ENCODE measurements around the gene VPS37C. TPM values are rescaled to one million over a fixed set of nuclear protein-coding genes. Genes with fewer than 3 reads are reported as not detected.

The VPS37C gene
- total RNA-seq, 1 experiment from 2014 or later = 32.7 TPM

DNA sequence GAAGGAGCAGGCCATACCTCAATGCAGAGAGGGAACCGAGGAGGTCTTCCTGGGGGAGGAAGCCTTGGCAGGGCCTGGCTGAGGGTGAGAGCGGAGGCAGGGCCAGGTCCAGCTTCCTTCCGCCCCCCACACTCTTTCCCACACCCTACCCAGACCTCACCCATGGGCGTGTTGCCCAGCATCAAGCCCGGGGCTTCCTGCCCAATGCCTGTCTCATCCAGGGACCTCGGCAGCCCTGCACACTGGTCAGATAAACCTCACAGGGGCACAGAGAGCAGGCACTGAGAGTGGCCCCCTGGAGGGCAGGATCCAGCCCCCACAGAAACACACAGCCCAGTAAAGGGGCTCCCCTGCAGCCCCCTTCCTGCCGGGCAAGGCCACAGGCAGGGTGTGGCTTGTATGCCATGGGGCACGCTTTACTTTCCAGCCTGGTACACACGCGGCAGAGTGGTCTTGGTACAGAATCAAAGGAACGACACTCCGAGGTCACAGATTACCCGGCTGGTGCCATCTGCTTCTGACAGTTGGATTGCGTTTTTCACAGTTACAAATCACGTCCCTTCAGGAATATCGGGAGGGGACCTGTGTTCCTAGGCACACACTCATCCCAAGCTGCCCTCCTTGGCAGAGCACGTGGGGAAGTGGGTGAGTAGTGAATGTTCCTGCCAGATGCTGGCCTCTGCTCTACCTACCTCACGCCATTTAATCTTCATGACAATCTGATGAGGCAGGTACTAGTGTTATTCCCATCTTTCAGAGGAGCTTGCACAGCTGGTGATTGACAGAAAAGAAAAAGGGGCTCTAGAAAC is 79.0 kb downstream of the VPS37C start:
- H3K27me3 ChIP-seq (replicated peaks; ENCODE audit: insufficient read depth, low read depth, low read length, poor library complexity) = peaks cover 2% of the 10 kb centered on the region
- H3K4me1 ChIP-seq (ENCODE audit: insufficient read depth, low read length, poor library complexity, severe bottlenecking) = no peaks in the 10 kb centered on the region
- no peaks in the 10 kb centered on the region for H3K9me3 ChIP-seq (ENCODE audit: low read depth, low read length, poor library complexity, severe bottlenecking)
- ChIA-PET CTCF (no interaction called here), POLR2A (ENCODE audit: low non-redundant PET) (no interaction called here)
- TF ChIP-seq, protein P1, sequence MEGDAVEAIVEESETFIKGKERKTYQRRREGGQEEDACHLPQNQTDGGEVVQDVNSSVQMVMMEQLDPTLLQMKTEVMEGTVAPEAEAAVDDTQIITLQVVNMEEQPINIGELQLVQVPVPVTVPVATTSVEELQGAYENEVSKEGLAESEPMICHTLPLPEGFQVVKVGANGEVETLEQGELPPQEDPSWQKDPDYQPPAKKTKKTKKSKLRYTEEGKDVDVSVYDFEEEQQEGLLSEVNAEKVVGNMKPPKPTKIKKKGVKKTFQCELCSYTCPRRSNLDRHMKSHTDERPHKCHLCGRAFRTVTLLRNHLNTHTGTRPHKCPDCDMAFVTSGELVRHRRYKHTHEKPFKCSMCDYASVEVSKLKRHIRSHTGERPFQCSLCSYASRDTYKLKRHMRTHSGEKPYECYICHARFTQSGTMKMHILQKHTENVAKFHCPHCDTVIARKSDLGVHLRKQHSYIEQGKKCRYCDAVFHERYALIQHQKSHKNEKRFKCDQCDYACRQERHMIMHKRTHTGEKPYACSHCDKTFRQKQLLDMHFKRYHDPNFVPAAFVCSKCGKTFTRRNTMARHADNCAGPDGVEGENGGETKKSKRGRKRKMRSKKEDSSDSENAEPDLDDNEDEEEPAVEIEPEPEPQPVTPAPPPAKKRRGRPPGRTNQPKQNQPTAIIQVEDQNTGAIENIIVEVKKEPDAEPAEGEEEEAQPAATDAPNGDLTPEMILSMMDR (conservative IDR thresholded peaks at IDR 0.05; ENCODE audit: low read depth, low read length) = no peak
- TF ChIP-seq EZH2 (IDR thresholded peaks at IDR 0.05; ENCODE audit: borderline replicate concordance, low read depth, low read length, poor library complexity, severe bottlenecking) = no peak
- no peak overlapping the region for H3K4me3 ChIP-seq (ENCODE audit: low read depth, low read length, poor library complexity, severe bottlenecking)
- intact Hi-C loops (cut with micrococcal nuclease; ENCODE audit: unreplicated experiment) = no loop called here
- DNase-seq (ENCODE audit: low spot score) = no peak
- H3K36me3 ChIP-seq (ENCODE audit: insufficient read depth, low read length, poor library complexity, severe bottlenecking) = no peaks in the 10 kb centered on the region
- H3K27ac ChIP-seq (ENCODE audit: low read depth, low read length, poor library complexity, severe bottlenecking) = no peak overlapping the region
- no TSS peak for BruUV-seq (replicated peaks)

DNA sequence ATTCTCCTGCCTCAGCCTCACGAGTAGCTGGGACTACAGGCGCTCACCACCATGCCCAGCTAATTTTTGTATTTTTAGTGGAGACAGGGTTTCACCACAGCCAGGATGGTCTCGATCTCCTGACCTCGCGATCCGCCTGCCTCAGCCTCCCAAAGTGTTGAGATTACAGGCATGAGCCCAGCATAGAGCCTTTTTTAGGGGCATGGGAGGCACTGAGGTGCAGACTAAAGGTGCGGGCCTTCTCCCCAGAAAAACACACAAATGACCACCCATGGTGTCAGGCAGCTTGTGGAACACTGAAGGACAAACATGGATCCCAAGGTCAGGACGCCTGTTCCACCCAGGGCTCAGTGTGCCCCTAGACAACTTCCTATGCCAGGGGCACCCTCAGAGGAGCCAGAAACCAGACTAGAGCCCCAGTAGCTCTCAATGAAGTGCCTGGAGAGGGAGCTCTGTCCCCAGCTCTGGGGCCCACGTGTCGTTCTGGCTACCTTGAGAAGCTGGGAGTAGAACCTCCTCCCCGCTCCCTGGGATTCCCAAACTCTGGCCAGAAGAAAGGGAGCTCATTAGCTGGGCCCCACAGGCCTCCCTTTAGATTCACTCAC is 80.1 kb downstream of the VPS37C start:
- Histone ChIP-seq H3K4me3 (ENCODE audit: low read depth, low read length, poor library complexity, severe bottlenecking) (no peak overlapping the region), H3K27ac (ENCODE audit: low read depth, low read length, poor library complexity, severe bottlenecking) (no peak overlapping the region), H3K27me3 (replicated peaks; ENCODE audit: insufficient read depth, low read depth, low read length, poor library complexity) (peaks cover 2% of the 10 kb centered on the region), H3K36me3 (ENCODE audit: insufficient read depth, low read length, poor library complexity, severe bottlenecking) (no peaks in the 10 kb centered on the region), H3K4me1 (ENCODE audit: insufficient read depth, low read length, poor library complexity, severe bottlenecking) (no peaks in the 10 kb centered on the region), H3K9me3 (ENCODE audit: low read depth, low read length, poor library complexity, severe bottlenecking) (no peaks in the 10 kb centered on the region)
- TF ChIP-seq EZH2 (IDR thresholded peaks at IDR 0.05; ENCODE audit: borderline replicate concordance, low read depth, low read length, poor library complexity, severe bottlenecking) = no peak
- TF ChIP-seq, protein P1 (conservative IDR thresholded peaks at IDR 0.05; ENCODE audit: low read depth, low read length) = no peak
- intact Hi-C loops (cut with micrococcal nuclease; ENCODE audit: unreplicated experiment) = no loop called here
- ChIA-PET POLR2A (ENCODE audit: low non-redundant PET) (no interaction called here), CTCF (no interaction called here)
- BruUV-seq (replicated peaks) = no TSS peak
- DNase-seq (ENCODE audit: low spot score) = no peak

DNA sequence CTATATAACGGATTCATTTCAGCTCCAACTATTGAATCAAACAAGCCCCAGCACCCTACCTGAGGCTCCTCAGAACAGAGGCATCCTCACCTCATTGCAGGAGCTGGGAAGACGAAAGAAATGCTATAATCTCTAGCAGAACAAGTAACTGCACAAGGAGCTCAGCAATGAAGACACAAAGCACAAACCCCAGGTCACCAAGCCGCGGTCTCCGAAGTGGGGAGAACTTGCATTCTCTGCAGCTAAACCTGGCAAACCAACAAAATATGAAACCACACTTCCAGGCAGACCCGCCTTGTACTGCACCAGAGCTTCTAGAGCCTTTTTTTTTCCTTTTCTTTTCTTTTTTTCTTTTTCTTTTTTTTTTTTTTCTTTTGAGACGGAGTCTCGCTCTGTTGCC is 80.7 kb downstream of the VPS37C start:
- no peaks in the 10 kb centered on the region for H3K9me3 ChIP-seq (ENCODE audit: low read depth, low read length, poor library complexity, severe bottlenecking)
- BruUV-seq (replicated peaks) = no TSS peak
- ChIA-PET CTCF (no interaction called here), POLR2A (ENCODE audit: low non-redundant PET) (no interaction called here)
- no peaks in the 10 kb centered on the region for H3K4me1 ChIP-seq (ENCODE audit: insufficient read depth, low read length, poor library complexity, severe bottlenecking)
- H3K36me3 ChIP-seq (ENCODE audit: insufficient read depth, low read length, poor library complexity, severe bottlenecking) = no peaks in the 10 kb centered on the region
- no peak overlapping the region for H3K27ac ChIP-seq (ENCODE audit: low read depth, low read length, poor library complexity, severe bottlenecking)
- intact Hi-C loops (cut with micrococcal nuclease; ENCODE audit: unreplicated experiment) = no loop called here
- no peak overlapping the region for H3K4me3 ChIP-seq (ENCODE audit: low read depth, low read length, poor library complexity, severe bottlenecking)
- DNase-seq (ENCODE audit: low spot score) = no peak
- peaks cover 2% of the 10 kb centered on the region for H3K27me3 ChIP-seq (replicated peaks; ENCODE audit: insufficient read depth, low read depth, low read length, poor library complexity)
- TF ChIP-seq, protein P1 (conservative IDR thresholded peaks at IDR 0.05; ENCODE audit: low read depth, low read length) = no peak
- no peak for TF ChIP-seq EZH2 (IDR thresholded peaks at IDR 0.05; ENCODE audit: borderline replicate concordance, low read depth, low read length, poor library complexity, severe bottlenecking)

Other genes starting within 250 kb of the VPS37C start
- 139 and 169 TPM in 2 replicates for gene TMEM109, start 247.3 kb downstream of the VPS37C start, total RNA-seq (2021)
- gene TMEM132A, start 237.0 kb downstream of the VPS37C start, total RNA-seq (2021) = 140 and 147 TPM in 2 replicates
- not detected in 2 replicates for gene SLC15A3, start 209.2 kb downstream of the VPS37C start, total RNA-seq (2021)
- gene CD6, start 189.7 kb downstream of the VPS37C start, total RNA-seq (2021) = not detected in 2 replicates
- gene CD5, start 58.9 kb downstream of the VPS37C start, total RNA-seq (2021) = not detected in 2 replicates
- gene PGA3, start 42.1 kb upstream of the VPS37C start, total RNA-seq (2021) = not detected in 2 replicates
- not detected in 2 replicates for gene PGA4, start 60.9 kb upstream of the VPS37C start, total RNA-seq (2021)
- not detected in 2 replicates for gene PGA5, start 79.7 kb upstream of the VPS37C start, total RNA-seq (2021)
- gene VWCE, start 133.9 kb upstream of the VPS37C start, total RNA-seq (2021) = 8.0 and 8.6 TPM in 2 replicates
- 305 and 307 TPM in 2 replicates for gene DDB1, start 171.7 kb upstream of the VPS37C start, total RNA-seq (2021)
- 82.3 and 94.2 TPM in 2 replicates for gene TKFC, start 171.8 kb upstream of the VPS37C start, total RNA-seq (2021)
- 42.1 and 54.7 TPM in 2 replicates for gene CYB561A3, start 200.5 kb upstream of the VPS37C start, total RNA-seq (2021)
- 58.8 and 82.8 TPM in 2 replicates for gene TMEM138, start 200.9 kb upstream of the VPS37C start, total RNA-seq (2021)
- 11.5 and 11.6 TPM in 2 replicates for gene TMEM216, start 231.2 kb upstream of the VPS37C start, total RNA-seq (2021)

Data from A673 (cell line).